GM19452 (cell line): ENCODE results near the gene COPZ1.

Experiments used
- ATAC-seq: cut with Tn5 transposase; IDR thresholded peaks from one replicate; pipeline ENCODE4 v1.9.1; 2021; ENCODE audit not compliant: unreplicated experiment

Gene COPZ1

GRCh38 chr12:54393207-54393609 is 68.3 kb downstream of the COPZ1 start:
- ATAC-seq = no peak

DNA sequence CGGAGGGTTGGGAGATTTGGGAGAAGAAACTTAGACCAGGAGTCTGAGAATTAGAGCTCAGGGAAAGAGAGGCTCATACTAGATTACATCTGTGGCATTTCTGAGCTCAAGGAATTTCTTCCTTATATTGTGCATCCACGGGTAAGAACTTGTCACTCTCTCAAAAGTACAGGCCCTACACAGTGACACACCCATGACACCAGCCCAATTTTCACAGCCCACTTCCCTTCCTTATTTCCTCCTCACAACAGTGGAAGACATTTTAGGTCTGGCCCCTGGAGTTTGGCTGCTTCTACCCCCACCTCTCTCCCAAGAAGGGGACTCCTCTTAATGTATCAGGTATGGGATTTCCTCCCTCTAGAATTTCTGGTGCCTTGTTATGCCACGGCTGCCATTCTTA is 68.8 kb downstream of the COPZ1 start:
- no peak for ATAC-seq

DNA sequence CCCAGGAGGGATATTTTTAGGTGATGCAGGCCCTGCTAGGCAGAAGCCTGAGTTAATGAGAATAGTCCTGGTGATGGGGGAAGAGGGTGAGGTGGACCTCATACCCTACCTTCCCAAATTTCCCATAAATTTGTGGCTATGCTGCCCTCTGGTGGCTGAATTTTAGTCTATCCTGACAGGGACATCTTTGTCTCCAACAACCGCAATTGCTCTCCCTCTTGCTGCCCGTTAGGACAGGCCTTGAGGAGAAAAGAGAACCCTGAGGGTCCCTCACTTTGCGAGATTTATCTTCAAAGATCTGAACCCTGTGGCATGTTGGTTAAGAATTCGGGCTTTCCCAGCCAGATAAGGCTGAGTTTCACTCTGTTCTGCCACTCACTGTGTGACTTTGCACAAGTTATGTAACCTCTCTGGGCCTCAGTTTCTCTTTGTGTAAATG is 69.4 kb downstream of the COPZ1 start:
- no peak for ATAC-seq

- no peak for ATAC-seq
Measured at GRCh38 chr12:54394986-54395385, 70.1 kb downstream of the COPZ1 start.

DNA sequence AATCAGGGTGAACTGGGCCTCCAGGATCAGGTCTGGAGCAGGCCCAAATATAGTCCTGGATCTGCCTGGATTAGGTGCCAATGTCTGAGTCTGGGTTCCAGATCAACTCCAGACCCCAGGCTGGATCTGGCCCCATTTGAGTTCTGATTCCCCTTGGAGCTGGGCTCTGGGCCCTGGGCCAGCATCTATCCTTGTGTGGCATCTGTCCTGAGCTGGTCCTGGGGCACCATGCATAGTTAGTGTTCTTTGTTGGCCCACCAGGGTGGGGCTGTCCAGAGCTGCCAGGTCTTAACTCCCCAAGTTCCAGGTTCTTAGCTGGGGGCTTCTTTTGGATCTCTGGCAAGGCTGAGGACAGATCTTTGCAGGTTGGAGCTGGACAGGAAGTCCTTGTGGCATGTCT is 70.6 kb downstream of the COPZ1 start:
- no peak for ATAC-seq

DNA sequence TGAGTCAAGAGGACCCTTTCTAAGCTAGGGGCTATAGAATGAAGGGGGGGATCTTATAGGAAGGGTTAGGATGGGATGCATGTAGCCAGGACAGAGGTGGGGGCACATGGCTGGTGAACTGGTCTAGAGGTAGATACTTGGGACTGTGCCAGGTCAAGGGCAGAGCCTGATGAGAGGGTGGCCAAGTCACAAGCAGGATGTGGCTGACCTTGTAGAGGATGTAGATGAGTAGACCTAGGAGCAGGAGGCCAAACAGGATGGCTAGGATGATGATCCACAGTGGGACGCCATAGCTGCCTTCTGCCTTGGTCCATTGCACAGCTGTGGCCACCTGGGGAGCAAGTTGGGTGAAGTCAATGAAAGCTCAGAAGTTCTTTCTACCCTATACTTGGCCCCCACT is 72.2 kb downstream of the COPZ1 start:
- no peak for ATAC-seq

DNA sequence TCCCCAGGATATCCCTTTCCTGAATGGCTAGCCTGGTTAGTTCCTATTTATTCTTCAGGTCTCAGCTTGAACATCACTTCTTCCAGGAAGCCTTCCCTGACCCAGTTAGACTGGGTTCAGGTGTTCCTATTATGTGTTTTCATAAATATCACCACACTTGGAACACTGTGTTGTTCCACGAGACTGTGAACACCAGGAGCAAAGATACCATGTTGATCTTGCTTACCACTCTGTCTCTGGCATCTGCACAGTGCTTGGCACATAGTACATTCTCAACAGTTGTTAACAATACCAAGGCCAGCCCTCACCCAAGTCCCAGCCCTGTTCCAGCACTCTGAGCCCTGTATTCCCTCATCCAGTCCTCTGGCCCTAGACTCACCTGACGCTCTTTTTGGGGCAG is 73.3 kb downstream of the COPZ1 start:
- no peak for ATAC-seq

DNA sequence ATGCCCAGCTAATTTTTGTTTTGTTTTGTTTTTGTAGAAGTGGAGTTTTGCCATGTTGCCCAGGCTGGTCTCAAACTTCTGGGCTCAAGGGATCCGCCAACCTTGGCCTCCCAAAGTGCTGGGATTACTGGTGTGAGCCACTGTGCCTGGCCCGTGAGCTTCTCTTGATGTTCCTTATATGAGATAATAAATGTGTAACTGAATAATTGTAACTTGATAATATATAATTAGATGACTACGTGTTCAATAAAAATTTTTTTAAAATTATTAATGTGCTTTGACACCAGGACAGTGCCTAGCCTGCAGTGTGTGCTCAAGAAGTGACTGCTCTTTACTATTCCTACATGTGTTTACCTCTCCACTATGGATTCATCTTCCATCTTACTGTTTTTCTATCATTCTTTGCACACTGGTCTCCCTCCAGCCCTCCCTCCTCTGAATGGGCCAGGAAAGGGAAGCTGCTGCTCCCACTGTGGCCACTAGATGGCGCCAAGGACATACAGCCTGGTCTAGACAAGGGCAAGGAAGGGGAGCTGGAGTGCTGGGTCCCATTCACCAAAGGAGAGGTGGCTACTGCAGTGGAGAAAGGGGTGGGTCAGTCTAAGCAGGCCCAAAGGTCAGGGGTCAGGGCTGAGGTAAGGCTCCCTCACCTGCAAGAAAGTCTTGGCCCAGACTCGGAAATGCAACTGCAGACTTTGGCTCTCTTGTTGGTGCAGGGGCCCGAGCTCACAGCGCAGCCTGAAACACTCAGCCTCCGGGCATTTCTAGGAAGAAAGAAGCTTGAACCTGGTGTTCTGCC is 74.3 kb downstream of the COPZ1 start:
- peak; percentile 69 for ATAC-seq

DNA sequence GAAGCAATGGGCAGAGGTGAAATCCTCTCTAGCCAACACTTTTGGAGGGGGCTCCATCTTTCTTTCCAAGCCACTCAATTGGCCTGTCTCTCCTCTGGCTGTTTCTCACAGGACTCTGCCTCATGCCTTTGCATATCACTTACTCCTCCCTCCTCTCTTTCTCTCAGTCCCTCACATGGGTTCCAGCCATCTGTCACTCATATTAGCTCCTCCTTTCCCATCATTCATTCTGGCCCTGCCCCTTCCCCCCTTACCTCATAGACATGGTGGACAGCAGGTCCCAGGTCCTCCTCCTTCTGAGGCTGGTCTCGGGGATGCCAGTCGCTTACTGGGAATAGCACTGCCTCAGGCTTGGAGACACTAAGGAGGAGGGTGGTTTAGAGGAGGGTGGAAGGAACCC is 76.2 kb downstream of the COPZ1 start:
- no peak for ATAC-seq
